Forelimb muscle (tissue), 1 donor: Measurements from ENCODE around the gene RFX6. TPM values are rescaled to one million over a fixed set of nuclear protein-coding genes. Genes with fewer than 3 reads are reported as not detected.
"Not testable (repeated sequence)": the region's sequence is repeated elsewhere in the genome, so short reads cannot be mapped to it uniquely, and the experiment has no call there.

Experiments used
- DNase-seq: peaks from one replicate; pipeline ENCODE4 v3.0.0-alpha.2; 2013; ENCODE audit warnings: low read depth
- polyA plus RNA-seq: library from polyadenylated mRNA; unstranded; fragments of 120-200 nt; gene quantifications from one replicate; pipeline ENCODE4 v1.2.1, GENCODE V29; 2013; ENCODE audit not compliant: insufficient read length

The RFX6 gene
- not detected for polyA plus RNA-seq

DNA sequence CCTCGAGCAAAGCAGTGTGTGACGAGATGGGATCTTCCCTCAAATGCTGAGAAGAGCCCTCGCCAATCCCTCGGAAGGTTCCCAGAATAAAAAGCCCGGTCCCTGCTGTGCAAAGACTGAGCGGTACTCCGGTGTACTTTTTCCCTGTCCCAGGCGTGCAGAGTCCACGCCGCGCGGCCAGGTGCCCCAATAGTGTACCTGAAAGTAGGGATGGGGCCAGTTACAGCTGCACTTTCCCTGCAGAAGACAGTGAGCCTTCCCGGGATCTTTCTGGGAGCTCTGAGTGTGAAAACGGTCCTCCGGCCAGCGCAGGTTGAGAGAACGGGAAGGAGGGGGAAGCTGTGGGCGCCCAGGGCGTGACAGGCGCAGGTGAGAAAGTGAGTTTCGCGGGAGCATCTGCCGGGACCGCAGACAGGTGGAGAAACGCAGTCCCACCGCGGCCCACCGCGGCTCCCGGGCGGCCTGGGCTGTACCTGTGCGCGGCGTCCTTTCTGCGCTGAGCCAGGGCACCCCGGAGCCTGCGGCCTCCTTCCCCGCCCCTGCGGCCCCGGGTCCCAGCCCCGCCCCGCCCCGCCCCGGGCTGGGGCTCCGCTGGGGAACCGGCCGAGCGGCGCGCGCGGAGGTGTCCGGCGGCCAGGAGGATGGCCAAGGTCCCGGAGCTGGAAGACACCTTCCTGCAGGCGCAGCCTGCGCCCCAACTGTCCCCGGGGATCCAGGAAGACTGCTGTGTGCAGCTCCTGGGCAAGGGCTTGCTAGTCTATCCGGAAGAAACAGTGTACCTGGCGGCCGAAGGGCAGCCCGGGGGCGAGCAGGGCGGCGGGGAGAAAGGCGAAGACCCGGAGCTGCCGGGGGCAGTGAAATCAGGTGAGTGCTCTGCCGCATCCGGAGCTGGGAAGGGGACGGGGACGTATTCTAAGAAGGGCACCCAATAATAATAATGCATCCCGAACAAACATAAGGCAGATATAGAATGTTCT lies at the start of gene RFX6:
TSS of gene RFX6 (plus strand) at position 608 of the 977 bp plus-strand sequence. CDS start at position 642, 34 bp downstream.
- no peak for DNase-seq

DNA sequence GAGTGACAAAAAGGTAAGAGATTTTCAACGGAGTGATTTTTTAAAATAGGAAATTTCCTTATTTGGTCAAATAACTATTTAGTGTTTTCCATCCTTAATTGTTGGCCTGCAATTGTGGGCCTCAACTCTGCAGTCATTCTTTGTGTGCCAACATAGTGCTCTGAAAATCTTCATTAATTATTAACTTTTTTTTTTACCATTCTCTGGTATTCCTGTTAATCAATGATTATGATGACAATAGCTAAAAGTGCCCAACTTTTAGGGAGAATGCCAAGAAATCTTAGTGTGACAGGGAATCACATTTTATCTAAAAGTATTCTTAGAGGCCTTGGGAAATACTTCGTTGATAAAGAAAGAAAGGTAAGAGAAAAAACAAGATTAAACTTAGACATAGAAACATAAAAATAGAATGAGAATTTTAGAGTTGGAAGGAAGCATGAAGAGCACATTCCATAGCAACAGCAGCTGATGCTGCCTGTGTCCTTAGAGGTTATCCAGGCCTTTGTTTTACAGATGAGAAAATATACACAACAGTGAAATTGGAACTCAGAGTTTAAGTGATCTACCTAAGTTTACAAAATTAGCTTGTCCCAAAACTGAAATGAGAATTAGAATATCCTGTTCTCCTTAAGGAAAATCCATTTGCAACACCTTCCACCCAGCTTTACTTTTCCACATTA lies 49.3 kb upstream of the RFX6 start:
- DNase-seq: no peak

GRCh38 chr6:116828983-116829382 lies 48.1 kb upstream of the RFX6 start, which contains the start of gene GPRC6A:
Gene GPRC6A, minus strand, starts transcription at chr6:116829083. Its CDS starts 70 bp downstream, at chr6:116829013.
- DNase-seq: no peak

DNA sequence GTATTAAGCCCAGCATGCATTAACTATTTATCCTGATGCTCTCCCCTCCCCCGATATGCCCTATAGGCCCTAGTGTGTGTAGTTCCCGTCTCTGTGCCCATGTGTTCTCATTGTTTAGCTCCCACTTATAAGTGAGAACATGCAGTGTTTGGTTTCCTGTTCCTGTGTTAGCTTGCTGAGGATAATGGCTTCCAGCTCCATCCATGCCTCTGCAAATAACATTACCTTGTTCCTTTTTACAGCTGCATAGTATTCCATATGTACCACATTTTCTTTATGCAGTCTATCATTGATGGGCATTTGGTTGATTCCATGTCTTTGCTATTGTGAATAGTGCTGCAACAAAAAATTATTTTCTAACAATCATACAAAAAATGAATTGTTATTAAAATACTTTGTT lies 42.5 kb upstream of the RFX6 start:
- not testable (repeated sequence) for DNase-seq

DNA sequence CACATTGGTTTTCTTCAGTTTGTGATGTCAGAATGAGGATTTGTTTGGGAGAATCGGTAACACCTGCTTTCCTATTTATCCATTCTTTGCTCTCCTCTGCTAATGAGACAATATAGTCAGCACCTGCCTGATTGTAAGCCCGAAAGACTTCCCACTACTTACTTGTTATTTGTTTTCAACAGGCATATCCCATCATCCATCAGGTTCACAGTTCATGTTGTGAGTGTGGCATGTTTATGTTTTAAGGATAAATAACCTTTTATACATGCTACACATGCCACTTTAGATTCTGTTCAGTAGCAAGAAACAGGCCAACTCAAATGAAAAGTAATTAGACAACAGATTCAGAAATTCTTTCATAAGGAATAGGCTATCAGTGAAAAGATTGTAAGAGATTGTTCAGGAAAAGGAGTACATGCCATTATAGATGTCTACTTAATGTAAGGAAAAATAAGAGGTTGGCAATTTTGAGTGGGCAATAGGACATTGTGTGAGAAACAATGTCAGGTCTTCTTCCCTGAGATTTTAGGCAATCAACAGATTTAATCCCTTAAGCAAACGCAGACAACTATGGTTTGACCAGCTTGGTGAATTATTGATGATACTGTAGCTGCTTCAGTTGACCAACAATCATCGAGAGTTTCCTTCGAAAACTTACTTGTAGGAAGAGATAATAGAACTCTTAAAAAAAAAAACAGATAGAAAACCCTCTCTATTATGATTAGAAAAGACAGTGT lies 40.3 kb upstream of the RFX6 start:
- no peak for DNase-seq

DNA sequence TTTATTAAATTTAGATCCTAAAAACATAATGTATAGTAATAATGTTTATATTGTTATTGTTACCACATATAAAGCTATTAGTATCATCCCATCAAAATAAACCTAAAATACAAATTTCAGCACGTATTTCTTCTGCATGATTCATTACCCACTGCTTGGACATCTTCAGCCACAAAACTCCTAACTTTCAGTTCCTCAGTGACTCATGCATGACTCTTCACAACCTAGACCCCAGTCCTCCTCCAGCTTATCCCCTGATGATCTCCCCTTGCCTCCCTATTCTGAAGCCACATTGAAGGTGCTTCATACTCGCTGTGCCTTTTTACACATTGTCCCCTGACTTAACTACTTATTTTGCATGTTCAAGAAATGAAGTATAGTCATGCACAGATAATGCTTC lies 37.0 kb upstream of the RFX6 start:
- no peak for DNase-seq

- no peak for DNase-seq
These were observed 34.6 kb upstream of the RFX6 start for GRCh38 chr6:116842459-116842858.

DNA sequence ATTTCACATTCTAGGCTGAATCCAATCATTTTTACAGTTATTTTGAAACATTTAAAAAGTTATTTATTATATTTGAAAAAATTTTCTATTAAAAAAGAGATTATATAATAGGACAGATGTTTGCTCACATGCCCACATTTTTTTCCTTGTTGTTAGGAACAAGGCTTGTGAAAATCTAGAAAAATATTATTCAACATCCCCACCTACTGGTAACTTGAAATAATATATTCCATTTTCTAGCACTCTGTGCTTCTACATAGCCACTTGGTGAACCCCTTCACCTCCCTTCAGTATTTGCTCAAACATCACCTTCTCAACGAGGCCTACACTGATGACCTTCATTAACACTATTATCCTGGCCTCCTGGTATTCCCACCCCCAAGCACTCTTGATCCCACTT lies 29.8 kb upstream of the RFX6 start:
- peak; percentile 22 for DNase-seq

DNA sequence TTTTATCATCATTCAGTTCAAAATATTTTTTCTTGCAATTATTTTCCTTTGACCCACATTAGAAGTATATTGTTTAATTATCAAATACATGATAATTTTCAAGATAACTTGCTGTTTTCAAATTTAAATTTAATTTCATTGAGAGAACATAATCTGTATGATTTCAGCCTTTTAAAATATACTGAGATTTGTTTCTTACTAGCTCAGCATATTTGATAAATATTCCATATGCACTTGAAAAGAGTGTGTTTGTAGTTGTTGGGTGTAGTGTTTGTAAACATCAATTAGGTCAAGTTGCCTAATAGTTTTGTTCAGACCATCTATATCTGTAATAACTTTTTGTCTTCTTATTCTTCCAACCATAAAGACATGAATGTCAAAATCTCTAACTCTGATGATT lies 19.0 kb upstream of the RFX6 start:
- no peak for DNase-seq

GRCh38 chr6:116859264-116859663 lies 17.8 kb upstream of the RFX6 start:
- DNase-seq: no peak

- no peak for DNase-seq
These were observed 10.7 kb upstream of the RFX6 start for GRCh38 chr6:116866281-116866871.

- DNase-seq: no peak
These were observed 4.3 kb upstream of the RFX6 start for GRCh38 chr6:116872771-116873170.

DNA sequence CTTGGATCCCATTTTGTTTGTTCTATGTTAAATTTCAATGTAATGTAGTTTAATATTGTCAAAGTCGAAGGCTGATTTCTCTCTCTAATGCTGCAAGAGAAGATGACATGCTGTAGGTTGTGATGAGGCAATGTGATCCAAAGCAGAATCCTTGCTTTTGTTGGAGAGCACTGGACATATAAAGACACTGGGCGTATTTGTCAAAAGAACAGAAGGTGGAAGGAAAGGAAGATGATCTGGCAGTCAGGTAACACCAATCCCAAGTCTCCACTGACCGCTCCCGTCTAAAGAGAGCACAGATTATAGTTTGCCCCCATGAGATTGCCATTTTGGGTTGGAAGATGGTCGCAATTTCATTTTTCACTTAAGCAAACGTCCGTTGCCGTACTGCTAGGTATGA lies 935 bp upstream of the RFX6 start:
- DNase-seq: no peak

GRCh38 chr6:116877743-116878142 lies 701 bp downstream of the RFX6 start:
- no peak for DNase-seq

DNA sequence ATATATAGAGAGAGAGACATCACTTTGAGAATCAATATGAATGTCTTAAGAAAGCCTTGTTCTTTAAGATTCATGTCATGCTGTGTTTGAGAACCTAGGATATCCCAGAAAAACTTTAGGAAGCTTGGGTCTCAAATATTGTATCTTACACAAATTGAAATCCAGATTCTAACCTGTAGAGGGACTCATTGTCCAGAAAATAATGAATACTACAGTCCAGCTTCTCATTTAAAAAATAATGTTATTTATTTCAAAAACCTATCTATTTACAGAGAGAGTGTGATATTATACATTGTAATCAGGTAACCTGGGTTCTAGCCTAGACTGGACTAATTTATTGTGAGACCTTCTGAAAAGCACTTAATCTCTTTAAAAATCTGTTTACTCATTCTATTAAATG lies 4.2 kb downstream of the RFX6 start:
- no peak for DNase-seq

- no peak for DNase-seq
These were observed 6.0 kb downstream of the RFX6 start for GRCh38 chr6:116883005-116883404.

DNA sequence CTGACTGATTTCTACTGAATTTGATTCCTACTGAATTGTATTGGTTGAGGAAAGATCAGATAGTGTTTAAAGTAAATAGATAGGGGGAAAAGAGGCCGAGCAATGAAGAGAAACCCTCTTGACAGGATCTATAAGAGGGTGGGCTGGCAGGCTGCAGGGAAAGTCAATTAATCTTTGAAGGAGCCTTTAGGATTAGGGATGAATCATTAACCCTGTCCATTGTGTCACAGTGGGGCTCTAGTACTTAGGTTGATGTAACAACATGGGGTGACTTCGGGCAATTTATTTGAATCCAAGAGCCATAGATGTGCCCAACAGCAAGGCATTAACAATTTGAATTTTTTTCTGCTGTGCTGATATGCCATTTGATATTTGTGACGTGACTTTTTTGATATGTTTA lies 7.5 kb downstream of the RFX6 start:
- no peak for DNase-seq

GRCh38 chr6:116887168-116887567 lies 10.1 kb downstream of the RFX6 start:
- DNase-seq: no peak

- DNase-seq: no peak
These were observed 10.9 kb downstream of the RFX6 start for GRCh38 chr6:116887894-116888293.

DNA sequence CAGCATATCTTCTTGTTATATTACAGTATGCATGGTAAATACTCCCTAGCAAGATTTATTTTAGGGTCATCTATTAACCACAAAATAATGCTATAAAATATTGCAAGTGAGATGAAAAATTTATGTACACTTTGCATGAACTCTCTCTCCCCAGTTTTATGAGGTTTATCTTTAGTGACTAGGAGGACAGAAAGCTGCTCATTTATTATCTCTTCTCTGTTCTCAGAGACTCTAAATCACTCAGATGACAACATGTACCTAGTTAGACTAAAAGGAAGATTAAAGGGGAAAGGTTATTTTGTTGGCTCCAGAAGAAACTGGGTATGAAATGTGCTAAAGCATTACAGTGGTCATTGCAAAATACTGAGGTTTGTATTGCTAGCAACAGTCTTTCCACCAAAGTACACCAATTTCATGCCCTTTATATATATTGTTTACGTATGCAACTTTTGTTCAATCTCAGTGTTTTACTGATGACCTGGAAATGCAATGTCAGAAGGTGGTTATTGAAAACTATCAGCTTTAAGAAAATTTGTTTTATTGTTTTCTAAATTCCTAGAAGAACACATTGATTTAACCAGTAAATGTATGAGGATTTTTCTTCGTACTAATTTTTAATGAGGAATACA lies 11.8 kb downstream of the RFX6 start:
- DNase-seq: no peak

GRCh38 chr6:116894669-116895068 lies 17.6 kb downstream of the RFX6 start:
- no peak for DNase-seq
